ENCODE results near the gene GRAP.

Gene GRAP

DNA sequence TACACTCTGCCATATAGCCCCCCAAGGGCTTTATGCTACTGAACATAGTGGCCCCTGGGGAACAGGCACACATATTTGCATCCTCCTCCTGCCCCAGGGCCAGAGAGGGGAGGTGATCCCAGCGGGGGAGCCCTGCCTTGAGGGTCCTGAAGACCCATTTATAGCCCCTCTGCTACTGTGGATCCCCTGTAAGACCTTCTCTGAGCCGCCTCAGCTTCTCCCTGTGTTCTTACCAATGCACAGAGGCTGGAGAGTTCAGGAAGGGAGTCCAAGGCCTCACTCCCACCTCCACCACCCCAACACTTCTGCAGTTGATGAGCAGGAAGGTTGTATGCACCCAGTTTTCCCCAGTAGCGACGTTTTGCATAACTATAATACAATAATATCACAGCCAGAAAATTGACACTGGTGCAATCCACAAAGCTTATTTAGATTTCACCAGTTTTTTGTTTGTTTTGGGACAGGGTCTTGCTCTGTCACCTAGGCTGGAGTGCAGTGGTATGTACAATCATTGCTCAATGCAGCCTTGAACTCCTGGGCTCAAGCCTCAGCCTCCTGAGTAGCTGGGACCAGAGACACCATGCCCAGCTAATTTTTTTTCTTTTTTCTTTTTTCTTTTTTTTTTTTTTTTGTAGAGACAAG lies 40.8 kb downstream of the GRAP start:
- no peak for TF ChIP-seq EZH2 (IDR thresholded peaks at IDR 0.05; ENCODE audit: borderline replicate concordance, low read depth, low read length, severe bottlenecking)
- TF ChIP-seq, protein P1, sequence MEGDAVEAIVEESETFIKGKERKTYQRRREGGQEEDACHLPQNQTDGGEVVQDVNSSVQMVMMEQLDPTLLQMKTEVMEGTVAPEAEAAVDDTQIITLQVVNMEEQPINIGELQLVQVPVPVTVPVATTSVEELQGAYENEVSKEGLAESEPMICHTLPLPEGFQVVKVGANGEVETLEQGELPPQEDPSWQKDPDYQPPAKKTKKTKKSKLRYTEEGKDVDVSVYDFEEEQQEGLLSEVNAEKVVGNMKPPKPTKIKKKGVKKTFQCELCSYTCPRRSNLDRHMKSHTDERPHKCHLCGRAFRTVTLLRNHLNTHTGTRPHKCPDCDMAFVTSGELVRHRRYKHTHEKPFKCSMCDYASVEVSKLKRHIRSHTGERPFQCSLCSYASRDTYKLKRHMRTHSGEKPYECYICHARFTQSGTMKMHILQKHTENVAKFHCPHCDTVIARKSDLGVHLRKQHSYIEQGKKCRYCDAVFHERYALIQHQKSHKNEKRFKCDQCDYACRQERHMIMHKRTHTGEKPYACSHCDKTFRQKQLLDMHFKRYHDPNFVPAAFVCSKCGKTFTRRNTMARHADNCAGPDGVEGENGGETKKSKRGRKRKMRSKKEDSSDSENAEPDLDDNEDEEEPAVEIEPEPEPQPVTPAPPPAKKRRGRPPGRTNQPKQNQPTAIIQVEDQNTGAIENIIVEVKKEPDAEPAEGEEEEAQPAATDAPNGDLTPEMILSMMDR (IDR thresholded peaks at IDR 0.05; ENCODE audit: borderline replicate concordance, extremely low read depth, low read length, poor library complexity, severe bottlenecking): no peak
- no peak overlapping the region for H3K27ac ChIP-seq (ENCODE audit: low read length)
- H3K4me2 ChIP-seq (ENCODE audit: insufficient read depth, low read length): no peak overlapping the region

DNA sequence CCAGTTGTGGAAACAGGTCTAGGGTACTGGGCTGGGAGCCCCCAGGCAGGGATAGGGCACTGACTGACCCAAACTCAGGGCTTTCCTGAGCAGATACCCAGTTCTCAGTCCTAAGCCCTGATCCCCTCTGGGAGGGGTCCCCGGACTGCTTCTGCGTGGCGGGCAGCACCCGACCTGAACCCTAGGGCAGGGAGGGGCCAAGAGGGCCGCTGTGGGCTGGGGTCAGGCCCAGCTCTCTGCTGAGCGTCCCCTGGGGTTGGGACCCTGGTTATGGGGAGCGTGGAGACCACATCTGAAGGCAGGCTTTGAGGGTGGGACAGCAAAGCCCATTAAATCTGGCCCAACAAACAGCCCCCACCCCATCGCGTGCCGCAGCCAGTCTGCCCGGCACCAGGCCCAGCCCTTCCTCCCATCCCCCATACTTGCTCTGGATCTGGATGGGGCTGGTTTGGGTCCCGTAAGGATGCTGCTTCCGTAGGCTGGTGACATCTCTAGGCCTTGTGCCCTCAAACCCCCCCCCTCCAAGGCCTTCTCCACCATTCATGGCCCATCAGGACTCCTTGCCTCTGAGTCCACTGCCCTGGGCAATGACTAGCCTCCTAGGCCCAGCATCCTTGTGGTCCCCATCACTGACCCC lies 41.5 kb downstream of the GRAP start:
- H3K4me1 ChIP-seq (ENCODE audit: insufficient read depth, low read length): no peaks in the 10 kb centered on the region
- no peaks in the 10 kb centered on the region for H3K27me3 ChIP-seq (ENCODE audit: insufficient read depth, low read length, poor library complexity)
- no peaks in the 10 kb centered on the region for H3K79me2 ChIP-seq (ENCODE audit: insufficient read depth, low read length)
- TF ChIP-seq EZH2 (IDR thresholded peaks at IDR 0.05; ENCODE audit: borderline replicate concordance, low read depth, low read length, severe bottlenecking): no peak
- TF ChIP-seq, protein P1 (IDR thresholded peaks at IDR 0.05; ENCODE audit: borderline replicate concordance, extremely low read depth, low read length, poor library complexity, severe bottlenecking): no peak
- no peak overlapping the region for H3K9ac ChIP-seq (ENCODE audit: low read depth, low read length)
- H3K4me3 ChIP-seq (ENCODE audit: low read depth in 1 of 2, low read length in 2 of 2): no peak overlapping the region
- no peak for ATAC-seq (ENCODE audit: insufficient read depth, low read depth)
- H3K27ac ChIP-seq (ENCODE audit: low read length): no peak overlapping the region
- DNase-seq: no peak
- no peaks in the 10 kb centered on the region for H3K36me3 ChIP-seq (ENCODE audit: insufficient read depth, low read length)
- no peaks in the 10 kb centered on the region for H3K9me3 ChIP-seq (ENCODE audit: insufficient read depth, low read length, severe bottlenecking)
- H4K20me1 ChIP-seq (ENCODE audit: insufficient read depth, low read length): no peaks in the 10 kb centered on the region
- H3K4me2 ChIP-seq (ENCODE audit: insufficient read depth, low read length): no peak overlapping the region
- H2AFZ ChIP-seq (ENCODE audit: low read depth, low read length): no peak overlapping the region

More for the DNA sequence above, 40.8 kb downstream of the GRAP start:
- H3K9ac ChIP-seq (ENCODE audit: low read depth, low read length): no peak overlapping the region
- ATAC-seq (ENCODE audit: insufficient read depth, low read depth) (no peak), DNase-seq (no peak)
- H4K20me1 ChIP-seq (ENCODE audit: insufficient read depth, low read length): no peaks in the 10 kb centered on the region
- H2AFZ ChIP-seq (ENCODE audit: low read depth, low read length): no peak overlapping the region
- no peaks in the 10 kb centered on the region for H3K9me3 ChIP-seq (ENCODE audit: insufficient read depth, low read length, severe bottlenecking)
- H3K27me3 ChIP-seq (ENCODE audit: insufficient read depth, low read length, poor library complexity): no peaks in the 10 kb centered on the region
- no peaks in the 10 kb centered on the region for H3K36me3 ChIP-seq (ENCODE audit: insufficient read depth, low read length)
- H3K79me2 ChIP-seq (ENCODE audit: insufficient read depth, low read length): no peaks in the 10 kb centered on the region
- H3K4me3 ChIP-seq (ENCODE audit: low read depth in 1 of 2, low read length in 2 of 2): no peak overlapping the region
- H3K4me1 ChIP-seq (ENCODE audit: insufficient read depth, low read length): no peaks in the 10 kb centered on the region

DNA sequence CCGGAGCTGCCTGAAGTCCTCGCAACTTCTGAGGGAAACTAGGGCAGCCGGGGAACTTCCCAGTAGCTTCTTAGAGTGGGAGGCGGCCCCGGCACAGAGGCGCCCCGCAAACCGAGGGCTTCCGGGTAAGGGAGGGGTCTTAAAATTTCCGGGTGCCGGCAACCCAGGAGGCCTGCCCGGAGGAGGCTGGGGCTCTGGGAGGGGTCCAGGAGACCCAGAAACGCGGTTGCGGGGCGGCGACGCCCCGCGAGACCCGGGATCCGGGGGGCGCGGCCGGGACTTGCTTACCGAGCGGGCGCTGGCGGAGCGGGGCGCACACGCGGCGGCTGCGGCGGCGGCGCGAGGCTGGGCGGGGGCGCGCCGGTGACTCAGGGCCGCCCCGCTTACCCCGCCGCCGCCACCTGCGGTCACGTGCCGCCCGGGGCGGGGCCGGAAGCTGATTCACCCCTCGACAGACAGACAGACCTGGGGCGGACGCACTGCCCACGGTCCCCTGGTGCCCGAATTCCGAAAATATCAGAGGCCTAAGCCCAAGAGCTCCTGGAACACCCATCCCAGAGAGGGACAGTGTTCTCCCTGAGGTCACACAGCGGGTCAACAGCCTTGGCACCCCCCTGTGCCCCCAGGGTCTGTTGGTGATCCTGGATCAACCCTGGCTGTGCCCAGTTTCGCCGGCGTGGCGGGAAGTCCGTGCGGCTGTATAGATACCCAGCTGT lies 42.2 kb downstream of the GRAP start, which contains the start of gene FAM83G:
FAM83G (minus strand) TSS at position 344 of the 716 bp plus-strand sequence. CDS start 723 bp downstream, outside the sequence.
- H3K27me3 ChIP-seq (ENCODE audit: insufficient read depth, low read length, poor library complexity): no peaks in the 10 kb centered on the region
- H3K79me2 ChIP-seq (ENCODE audit: insufficient read depth, low read length): no peaks in the 10 kb centered on the region
- H3K4me3 ChIP-seq (ENCODE audit: low read depth in 1 of 2, low read length in 2 of 2): no peak within 1 kb of the TSS
- 0 out of 2 replicates have a peak, but pooled peaks cover 4% of the 10 kb centered on the region for H4K20me1 ChIP-seq (ENCODE audit: insufficient read depth, low read length)
- no peak for TF ChIP-seq EZH2 (IDR thresholded peaks at IDR 0.05; ENCODE audit: borderline replicate concordance, low read depth, low read length, severe bottlenecking)
- TF ChIP-seq, protein P1 (IDR thresholded peaks at IDR 0.05; ENCODE audit: borderline replicate concordance, extremely low read depth, low read length, poor library complexity, severe bottlenecking): no peak
- H3K4me2 ChIP-seq (ENCODE audit: insufficient read depth, low read length): no peak within 1 kb of the TSS
- H3K9me3 ChIP-seq (ENCODE audit: insufficient read depth, low read length, severe bottlenecking): no peaks in the 10 kb centered on the region
- no peak within 1 kb of the TSS for H3K27ac ChIP-seq (ENCODE audit: low read length)
- ATAC-seq (ENCODE audit: insufficient read depth, low read depth) (no peak), DNase-seq (no peak)
- no peaks in the 10 kb centered on the region for H3K36me3 ChIP-seq (ENCODE audit: insufficient read depth, low read length)
- H2AFZ ChIP-seq (ENCODE audit: low read depth, low read length): no peak within 1 kb of the TSS
- H3K9ac ChIP-seq (ENCODE audit: low read depth, low read length): no peak within 1 kb of the TSS
- no peaks in the 10 kb centered on the region for H3K4me1 ChIP-seq (ENCODE audit: insufficient read depth, low read length)

All from DND-41 (cell line).